Mammary epithelial cell (primary cell): Measurements from ENCODE around the gene KRTAP5-2.

Source experiments
- CTCF ChIP-seq, 2 donors: IDR thresholded peaks in 1 of 2; conservative IDR thresholded peaks in 1 of 2; 2 replicates each; pipeline ENCODE4 v1.5.1; 2011 to 2012; ENCODE audit warnings: inconsistent platforms in 2 of 2, low read length in 2 of 2, mild to moderate bottlenecking in 2 of 2, control low read depth in 1 of 2, low read depth in 1 of 2; ENCODE audit not compliant: insufficient read depth in 1 of 2; ENCODE audit errors: extremely low read depth in 1 of 2
- EZH2 ChIP-seq: IDR thresholded peaks from 2 replicates; pipeline ENCODE4 v1.6.1; 2012; ENCODE audit warnings: low read length, inconsistent platforms, borderline replicate concordance

- TF ChIP-seq CTCF (conservative IDR thresholded peaks at IDR 0.05 in 1 of 2, IDR thresholded peaks at IDR 0.05 in 1 of 2; ENCODE audit: extremely low read depth in 1 of 2, insufficient read depth in 1 of 2, low read depth in 1 of 2, low read length in 2 of 2) (no peak), EZH2 (no peak)
Observed at GRCh38 chr11:1576825-1577224, 21.3 kb downstream of the KRTAP5-2 start.
